HG02938 (cell line): ENCODE measurements around the gene MIB1.
"Not testable (repeated sequence)": the region's sequence is repeated elsewhere in the genome, so short reads cannot be mapped to it uniquely, and the experiment has no call there.

Source experiments
- ATAC-seq: cut with Tn5 transposase; IDR thresholded peaks from one replicate; pipeline ENCODE4 v1.9.1; 2021; ENCODE audit warnings: mild to moderate bottlenecking, moderate library complexity; ENCODE audit not compliant: unreplicated experiment

MIB1 gene

GRCh38 chr18:21742315-21742687 lies 1.7 kb downstream of the MIB1 start:
- no peak for ATAC-seq

- ATAC-seq: no peak
Observed at GRCh38 chr18:21743166-21743832, 2.7 kb downstream of the MIB1 start.

GRCh38 chr18:21745231-21745630 lies 4.6 kb downstream of the MIB1 start:
- ATAC-seq: no peak

- no peak for ATAC-seq
Observed at GRCh38 chr18:21747268-21747667, 6.7 kb downstream of the MIB1 start.

GRCh38 chr18:21747764-21748693 lies 7.4 kb downstream of the MIB1 start:
- ATAC-seq: no peak

- no peak for ATAC-seq
Observed at GRCh38 chr18:21757833-21758232, 17.2 kb downstream of the MIB1 start.

GRCh38 chr18:21759836-21760235 lies 19.2 kb downstream of the MIB1 start:
- ATAC-seq: no peak

- ATAC-seq: no peak
Observed at GRCh38 chr18:21760321-21760720, 19.7 kb downstream of the MIB1 start.

GRCh38 chr18:21761471-21762115 lies 21.0 kb downstream of the MIB1 start:
- peak; percentile 56 for ATAC-seq

GRCh38 chr18:21762181-21762772 lies 21.7 kb downstream of the MIB1 start:
- no peak for ATAC-seq

GRCh38 chr18:21763846-21764646 lies 23.5 kb downstream of the MIB1 start:
- ATAC-seq: no peak

- ATAC-seq: no peak
Observed at GRCh38 chr18:21769206-21769605, 28.6 kb downstream of the MIB1 start.

GRCh38 chr18:21774722-21775121 lies 34.1 kb downstream of the MIB1 start:
- ATAC-seq: no peak

GRCh38 chr18:21777814-21778213 lies 37.2 kb downstream of the MIB1 start:
- peak; percentile 76 for ATAC-seq

- no peak for ATAC-seq
Observed at GRCh38 chr18:21786526-21786925, 45.9 kb downstream of the MIB1 start.

GRCh38 chr18:21796089-21796488 lies 55.5 kb downstream of the MIB1 start:
- ATAC-seq: not testable (repeated sequence)

- ATAC-seq: no peak
Observed at GRCh38 chr18:21798126-21798525, 57.5 kb downstream of the MIB1 start.

GRCh38 chr18:21799721-21800120 lies 59.1 kb downstream of the MIB1 start:
- no peak for ATAC-seq

- no peak for ATAC-seq
Observed at GRCh38 chr18:21803495-21803894, 62.9 kb downstream of the MIB1 start.

GRCh38 chr18:21805771-21806366 lies 65.3 kb downstream of the MIB1 start:
- ATAC-seq: no peak
